ENCODE measurements around the gene PTPN13.
"Not testable (repeated sequence)": the region's sequence is repeated elsewhere in the genome, so short reads cannot be mapped to it uniquely, and the experiment has no call there.

The PTPN13 gene

DNA sequence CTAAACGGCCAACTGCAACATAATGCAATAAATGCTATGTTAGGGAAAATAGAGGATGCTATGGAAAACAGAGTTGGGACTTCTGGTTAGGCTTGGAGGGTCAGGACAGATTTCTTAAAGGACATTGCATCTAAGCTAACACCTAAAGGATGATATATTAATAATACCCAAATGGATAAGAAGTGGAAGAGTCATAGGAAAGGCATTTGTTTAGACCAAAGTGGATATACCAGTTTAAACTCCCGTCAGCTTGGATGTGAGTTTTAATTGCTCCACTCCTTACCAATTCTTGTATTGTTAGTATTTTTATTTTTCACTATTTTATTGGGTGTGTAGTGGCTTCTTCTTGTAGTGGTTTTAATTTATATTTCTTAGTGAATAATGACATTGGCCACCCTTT lies 93.9 kb downstream of the PTPN13 start:
- DNase-seq (ENCODE audit: insufficient read length, low spot score) (no peak), FAIRE-seq (no peak)

DNA sequence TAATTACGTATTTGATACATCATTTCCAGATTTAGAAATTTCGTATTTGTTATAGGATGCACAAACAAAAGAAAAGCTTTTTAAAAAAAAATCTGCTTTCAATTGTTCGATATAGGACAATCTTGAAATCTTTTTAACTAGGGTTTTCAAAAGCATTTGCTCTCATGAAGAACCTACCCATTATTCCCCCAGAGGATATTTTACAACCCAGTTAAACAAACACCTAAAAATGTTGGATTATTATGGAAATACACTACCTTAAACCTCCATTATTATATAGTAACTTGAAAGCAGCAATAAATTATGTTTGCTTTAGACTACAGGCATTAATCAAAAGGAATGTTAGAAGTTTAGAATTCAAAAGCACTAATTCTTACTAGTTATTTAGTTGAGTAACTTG lies 110.5 kb downstream of the PTPN13 start:
- no peak for DNase-seq (ENCODE audit: insufficient read length, low spot score)
- FAIRE-seq: no peak

DNA sequence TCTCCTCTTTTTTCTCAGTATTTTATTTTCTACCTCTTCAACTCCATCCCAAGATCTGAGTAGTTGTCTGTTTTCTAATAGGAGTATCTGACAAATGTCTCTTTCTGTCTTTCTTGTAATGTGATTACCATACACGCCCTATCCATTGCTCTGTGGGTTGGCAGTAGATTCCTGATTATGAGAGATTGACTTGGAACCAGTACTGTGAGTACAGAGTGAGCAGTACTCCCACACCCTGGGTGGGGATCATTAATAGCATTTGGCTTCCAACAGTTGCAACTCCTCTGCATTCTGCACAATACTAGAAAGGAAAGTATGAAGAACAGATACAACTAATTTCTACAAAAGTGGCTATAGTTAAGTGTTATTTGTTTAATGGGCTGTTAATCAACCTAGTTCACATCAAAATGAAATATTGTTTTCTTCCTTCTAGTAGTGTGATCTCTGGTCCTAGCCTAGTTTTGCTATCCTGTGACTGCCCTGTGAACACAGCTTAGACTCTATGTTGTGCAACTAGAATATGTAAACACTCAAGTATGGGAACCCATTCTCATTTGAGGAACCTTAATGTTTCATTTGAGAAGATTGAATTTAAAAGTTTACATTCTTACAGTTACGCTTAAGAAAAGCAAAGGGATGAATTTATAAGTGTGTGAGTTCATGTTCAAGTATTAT lies 112.9 kb downstream of the PTPN13 start:
- no peak for DNase-seq (ENCODE audit: insufficient read length, low spot score)
- no peak for FAIRE-seq

DNA sequence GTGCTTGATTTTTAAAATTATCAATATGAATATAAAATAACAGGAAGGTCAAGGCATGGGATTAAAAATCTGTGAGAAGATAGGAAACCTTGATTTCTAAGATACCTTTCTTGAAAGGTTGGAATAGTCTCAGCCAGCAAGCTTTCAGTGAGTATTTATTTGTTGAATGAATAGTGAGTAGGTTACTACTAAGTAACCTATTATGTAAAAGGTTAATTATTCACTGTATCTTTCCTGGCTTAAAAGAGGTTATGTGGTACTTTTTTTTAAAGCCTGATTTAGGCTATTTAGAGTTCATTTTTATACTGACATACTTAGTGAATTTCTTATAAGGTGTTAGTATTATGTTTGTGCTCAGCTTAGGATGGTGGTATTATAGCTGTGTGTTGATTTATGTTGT lies 123.5 kb downstream of the PTPN13 start:
- DNase-seq (ENCODE audit: insufficient read length, low spot score): no peak
- no peak for FAIRE-seq

DNA sequence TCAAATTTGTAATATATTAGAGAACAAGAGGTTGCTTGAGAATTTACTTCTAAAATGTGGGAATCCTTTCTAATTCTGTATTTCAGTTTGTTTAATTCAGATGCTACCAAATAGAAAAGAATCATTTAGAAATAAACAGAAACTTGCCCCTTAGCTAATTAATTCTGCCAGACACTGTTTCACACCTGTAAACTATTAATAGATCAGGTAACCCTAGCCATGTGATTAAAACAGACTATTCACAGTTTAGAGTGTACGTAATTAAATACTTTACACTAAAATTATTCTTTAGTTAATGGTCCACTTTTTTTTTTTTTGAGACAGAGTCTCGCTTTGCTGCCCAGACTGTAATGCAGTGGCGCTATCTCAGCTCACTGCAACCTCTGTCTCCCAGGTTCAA lies 124.0 kb downstream of the PTPN13 start:
- FAIRE-seq: no peak

DNA sequence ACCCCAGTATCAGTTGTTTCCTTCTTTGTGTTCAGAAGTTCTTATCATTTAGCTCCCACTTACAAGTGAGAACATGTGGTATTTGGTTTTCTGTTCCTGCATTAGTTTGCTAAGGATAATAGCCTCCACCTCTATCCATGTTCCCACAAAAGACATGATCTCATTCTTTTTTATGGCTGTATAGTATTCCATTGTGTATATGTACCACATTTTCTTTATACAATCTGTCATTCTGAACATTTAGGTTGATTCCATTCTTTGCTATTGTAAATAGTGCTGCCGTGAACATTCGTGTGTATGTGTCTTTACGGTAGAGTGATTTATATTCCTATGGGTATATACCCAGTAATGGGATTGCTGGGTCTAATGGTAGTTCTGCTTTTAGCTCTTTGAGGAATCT lies 125.0 kb downstream of the PTPN13 start:
- not testable (repeated sequence) for FAIRE-seq

More for the DNA sequence above, 124.0 kb downstream of the PTPN13 start:
- no peak for DNase-seq (ENCODE audit: insufficient read length, low spot score)

DNA sequence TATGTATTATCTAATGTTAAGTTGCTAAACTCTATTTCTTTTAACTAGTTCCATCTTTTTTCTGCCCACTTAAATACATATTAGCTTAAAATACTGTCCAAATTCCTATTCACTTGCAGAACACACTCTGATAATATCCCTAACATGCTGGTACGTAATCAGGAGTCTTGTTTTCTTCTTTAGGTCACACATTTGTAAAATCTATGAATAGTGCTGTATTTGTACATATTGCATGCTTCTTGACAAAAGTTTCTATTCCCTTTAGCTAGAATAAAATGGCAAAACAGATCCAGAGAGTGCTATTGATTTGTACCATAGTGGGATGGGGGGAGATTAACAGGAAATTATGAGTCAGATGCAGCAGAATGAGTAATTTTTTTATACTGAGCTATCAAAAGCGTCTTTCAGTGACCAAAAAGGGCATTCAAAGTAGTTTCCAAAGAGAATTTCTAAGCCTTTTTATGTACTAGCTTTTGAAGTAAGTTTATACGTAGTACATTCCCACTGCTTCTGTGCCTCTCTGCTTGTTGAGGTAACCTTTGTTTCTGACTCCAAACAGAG lies 126.5 kb downstream of the PTPN13 start:
- FAIRE-seq: no peak

More for the DNA sequence above, 125.0 kb downstream of the PTPN13 start:
- DNase-seq (ENCODE audit: insufficient read length, low spot score): not testable (repeated sequence)

DNA sequence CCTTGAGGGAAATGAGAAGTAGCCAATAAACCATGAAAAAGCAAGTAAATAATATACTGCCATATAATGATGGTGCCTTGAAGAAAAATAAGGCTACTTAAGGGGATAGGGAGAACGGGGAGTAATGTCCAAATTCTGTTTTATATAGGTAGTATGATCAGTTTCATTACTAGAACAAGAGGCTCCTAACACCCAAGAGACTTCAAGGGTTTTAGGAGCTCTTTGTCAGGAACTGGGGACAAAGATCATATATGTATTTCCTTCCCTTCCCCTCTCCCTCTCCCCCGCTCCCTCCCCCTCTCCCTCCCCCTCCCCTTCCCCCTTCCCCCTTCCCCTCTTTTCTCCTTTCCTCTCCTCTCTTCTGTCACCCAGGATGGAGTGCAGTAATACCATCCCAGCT lies 127.3 kb downstream of the PTPN13 start:
- no peak for FAIRE-seq

More for the DNA sequence above, 126.5 kb downstream of the PTPN13 start:
- DNase-seq (ENCODE audit: insufficient read length, low spot score): no peak

DNA sequence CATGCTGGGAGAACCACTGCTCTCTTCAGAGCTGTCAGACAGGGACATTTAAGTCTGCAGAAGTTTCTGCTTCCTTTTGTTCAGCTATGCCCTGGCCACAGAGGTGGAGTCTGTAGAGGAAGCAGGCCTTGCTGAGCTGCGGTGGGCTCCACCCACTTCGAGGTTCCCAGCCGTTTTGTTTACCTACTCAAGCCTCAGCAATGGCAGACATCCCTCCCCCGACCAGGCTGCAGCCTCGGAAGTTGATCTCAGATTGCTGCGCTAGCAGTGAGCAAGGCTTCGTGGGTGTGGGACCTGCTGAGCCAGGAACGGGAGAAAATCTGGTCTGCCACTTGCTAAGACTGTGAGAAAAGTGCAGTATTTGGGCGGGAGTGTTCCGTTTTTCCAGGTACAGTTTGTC lies 136.2 kb downstream of the PTPN13 start:
- FAIRE-seq: no peak
- DNase-seq (ENCODE audit: insufficient read length, low spot score): no peak

More for the DNA sequence above, 127.3 kb downstream of the PTPN13 start:
- DNase-seq (ENCODE audit: insufficient read length, low spot score): no peak

DNA sequence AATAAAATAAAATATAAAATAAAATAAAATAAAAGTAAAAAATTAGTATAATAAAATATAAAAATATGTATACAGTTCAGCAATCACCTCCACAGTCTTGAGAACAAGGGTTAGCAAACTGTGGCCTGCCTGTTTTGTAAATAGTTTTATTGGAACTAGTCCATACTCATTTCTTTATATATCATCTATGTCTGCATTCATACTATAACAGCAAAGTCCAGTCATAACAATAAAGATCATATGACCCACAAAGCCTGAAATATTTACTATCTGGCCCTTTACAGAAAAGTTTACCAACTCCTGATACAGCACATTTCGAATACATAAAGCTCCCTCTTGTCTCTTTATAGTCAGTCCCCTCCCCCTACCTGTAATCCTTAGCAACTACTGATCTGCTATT lies 143.1 kb downstream of the PTPN13 start:
- DNase-seq (ENCODE audit: insufficient read length, low spot score): no peak
- no peak for FAIRE-seq

DNA sequence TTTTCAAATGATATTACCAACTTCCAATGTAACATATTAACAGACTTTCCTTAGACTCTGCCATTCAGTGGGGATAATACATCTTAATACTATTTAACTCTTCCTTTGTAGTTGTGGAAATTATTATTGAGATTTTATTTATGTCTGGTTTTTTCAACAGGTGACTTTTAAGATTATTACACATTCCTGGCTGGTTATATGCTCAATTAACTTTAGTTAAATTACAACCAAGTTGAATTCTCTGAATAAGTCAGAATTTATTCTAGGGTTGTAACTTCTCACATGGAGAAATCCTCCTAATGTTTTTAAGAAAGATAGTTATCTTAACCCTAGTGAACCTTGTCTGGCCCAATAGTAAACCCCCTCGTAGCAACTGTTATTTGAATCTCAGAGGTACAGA lies 147.7 kb downstream of the PTPN13 start:
- FAIRE-seq (no peak), DNase-seq (ENCODE audit: insufficient read length, low spot score) (no peak)

DNA sequence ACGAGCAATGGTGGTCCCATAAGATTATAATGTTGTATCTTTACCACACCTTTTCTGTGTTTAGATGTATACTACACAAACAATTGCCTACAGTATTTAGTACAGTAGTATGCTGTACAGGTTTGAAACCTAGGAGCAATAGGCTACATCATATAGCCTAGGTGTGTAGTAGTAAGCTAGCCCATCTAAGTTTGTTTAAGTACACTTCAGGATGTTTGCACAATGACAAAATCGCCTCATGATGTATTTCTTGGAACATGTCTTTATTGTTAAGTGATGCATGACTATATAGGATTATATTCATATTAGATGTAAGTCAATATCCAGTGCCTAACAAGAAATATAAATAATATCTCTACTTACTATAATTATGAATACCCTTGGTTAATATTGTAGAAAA lies 150.5 kb downstream of the PTPN13 start:
- DNase-seq (ENCODE audit: insufficient read length, low spot score) (no peak), FAIRE-seq (no peak)

DNA sequence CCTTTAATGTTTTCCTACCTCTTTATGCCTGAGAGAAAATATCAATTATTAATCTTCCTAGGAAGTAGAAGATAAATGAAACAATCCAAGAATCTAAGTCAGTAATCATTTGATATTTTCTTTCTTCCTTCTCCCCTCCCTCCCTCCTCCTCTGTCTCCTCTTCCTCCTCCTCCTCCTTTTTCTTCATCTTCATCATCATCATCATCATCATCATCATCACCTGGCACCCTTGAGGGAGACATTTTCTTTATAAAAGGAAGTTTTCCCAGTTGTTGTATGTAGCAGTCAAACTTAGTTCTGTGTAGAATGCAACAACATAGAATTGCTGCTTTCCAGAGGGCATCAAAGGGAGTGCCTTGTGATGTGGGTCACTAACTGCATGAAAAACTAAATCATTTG lies 155.0 kb downstream of the PTPN13 start:
- no peak for FAIRE-seq
- DNase-seq (ENCODE audit: insufficient read length, low spot score): no peak

DNA sequence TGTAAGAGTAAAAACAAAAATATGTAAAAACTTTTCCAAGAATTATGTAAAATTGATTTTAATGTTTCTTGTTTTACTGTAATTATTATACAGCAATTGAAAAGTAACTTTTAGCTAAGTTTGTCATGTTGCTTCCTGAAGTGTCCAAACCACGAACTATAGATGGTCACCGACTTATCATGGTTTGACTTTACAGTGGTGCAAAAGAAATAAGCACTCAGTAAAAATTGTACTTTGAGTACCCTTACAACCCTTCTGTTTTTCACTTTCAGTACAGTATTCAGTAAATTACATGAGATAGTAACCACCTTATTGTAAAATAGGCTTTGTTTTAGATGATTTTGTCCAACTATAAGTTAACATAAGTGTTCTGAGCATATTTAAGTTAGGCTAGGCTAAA lies 161.3 kb downstream of the PTPN13 start:
- FAIRE-seq (no peak), DNase-seq (ENCODE audit: insufficient read length, low spot score) (no peak)

DNA sequence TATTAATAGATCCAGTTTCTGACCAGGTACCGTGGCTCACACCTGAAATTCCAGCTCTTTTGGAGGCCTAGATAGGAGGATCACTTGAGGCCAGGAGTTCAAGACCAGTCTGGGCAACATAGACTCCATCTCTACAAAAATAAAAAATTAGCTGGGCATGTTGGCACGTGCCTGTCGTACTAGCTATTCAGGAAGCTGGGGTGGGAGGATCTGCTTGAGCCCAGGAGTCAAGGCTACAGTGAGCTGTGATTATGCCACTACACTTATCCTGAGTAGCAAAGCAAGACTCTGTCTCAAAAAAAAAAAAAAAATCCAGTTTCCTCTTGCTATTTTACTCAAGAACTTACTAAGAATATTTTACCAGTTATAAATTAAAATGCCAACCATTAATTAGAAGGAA lies 163.4 kb downstream of the PTPN13 start:
- DNase-seq (ENCODE audit: insufficient read length, low spot score) (no peak), FAIRE-seq (no peak)

DNA sequence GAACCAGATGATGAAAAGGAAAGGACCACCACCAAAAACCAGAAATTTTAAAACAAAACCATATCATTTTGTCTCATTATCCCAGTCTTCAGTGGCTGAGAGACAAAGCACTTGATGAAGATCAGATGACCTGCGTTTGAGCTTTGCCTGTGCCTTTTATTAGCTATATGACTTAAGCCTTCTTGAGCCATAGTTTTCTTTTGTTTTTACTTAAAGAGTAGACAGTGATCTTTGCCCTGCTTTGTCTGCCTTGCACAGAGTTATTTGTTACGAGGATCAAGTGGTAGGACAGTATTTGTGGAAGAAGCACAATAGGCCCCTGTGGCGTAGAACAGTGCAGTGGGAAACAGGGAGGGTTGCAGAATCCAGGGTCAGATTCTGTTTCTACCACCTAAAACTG lies 165.2 kb downstream of the PTPN13 start:
- no peak for DNase-seq (ENCODE audit: insufficient read length, low spot score)
- no peak for FAIRE-seq

DNA sequence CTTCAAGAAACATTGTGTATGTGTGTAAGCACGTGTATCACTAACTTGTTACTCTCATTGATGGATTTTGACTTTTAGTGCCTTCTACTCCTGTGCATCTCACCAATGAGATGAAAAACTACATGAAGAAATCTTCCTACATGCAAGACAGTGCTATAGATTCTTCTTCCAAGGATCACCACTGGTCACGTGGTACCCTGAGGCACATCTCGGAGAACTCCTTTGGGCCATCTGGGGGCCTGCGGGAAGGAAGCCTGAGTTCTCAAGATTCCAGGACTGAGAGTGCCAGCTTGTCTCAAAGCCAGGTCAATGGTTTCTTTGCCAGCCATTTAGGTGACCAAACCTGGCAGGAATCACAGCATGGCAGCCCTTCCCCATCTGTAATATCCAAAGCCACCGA lies 168.5 kb downstream of the PTPN13 start:
- DNase-seq (ENCODE audit: insufficient read length, low spot score) (no peak), FAIRE-seq (no peak)

DNA sequence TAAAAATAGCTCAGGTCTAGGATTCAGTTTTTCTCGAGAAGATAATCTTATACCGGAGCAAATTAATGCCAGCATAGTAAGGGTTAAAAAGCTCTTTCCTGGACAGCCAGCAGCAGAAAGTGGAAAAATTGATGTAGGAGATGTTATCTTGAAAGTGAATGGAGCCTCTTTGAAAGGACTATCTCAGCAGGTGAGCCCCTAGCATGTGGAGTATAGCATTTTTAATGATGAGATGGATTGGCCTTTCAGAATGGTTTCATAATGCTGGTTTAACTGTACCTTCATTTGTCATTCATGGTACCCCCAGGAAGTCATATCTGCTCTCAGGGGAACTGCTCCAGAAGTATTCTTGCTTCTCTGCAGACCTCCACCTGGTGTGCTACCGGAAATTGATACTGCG lies 175.7 kb downstream of the PTPN13 start:
- no peak for FAIRE-seq
- no peak for DNase-seq (ENCODE audit: insufficient read length, low spot score)

DNA sequence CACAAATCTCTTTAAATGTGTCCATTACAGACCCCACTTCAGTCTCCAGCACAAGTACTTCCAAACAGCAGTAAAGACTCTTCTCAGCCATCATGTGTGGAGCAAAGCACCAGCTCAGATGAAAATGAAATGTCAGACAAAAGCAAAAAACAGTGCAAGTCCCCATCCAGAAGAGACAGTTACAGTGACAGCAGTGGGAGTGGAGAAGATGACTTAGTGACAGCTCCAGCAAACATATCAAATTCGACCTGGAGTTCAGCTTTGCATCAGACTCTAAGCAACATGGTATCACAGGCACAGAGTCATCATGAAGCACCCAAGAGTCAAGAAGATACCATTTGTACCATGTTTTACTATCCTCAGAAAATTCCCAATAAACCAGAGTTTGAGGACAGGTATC lies 177.0 kb downstream of the PTPN13 start:
- FAIRE-seq (no peak), DNase-seq (ENCODE audit: insufficient read length, low spot score) (no peak)

DNA sequence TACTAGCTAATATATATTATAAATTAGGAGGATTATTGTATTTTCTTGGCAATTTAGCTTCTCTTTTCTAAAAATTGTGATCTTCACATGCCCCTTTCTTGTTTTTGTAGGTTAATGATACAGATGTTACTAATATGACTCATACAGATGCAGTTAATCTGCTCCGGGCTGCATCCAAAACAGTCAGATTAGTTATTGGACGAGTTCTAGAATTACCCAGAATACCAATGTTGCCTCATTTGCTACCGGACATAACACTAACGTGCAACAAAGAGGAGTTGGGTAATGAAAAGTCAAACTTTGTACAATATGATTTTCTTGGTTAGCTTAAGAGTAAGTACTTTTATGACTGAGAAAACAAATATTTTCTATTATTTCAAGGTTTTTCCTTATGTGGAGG lies 180.9 kb downstream of the PTPN13 start:
- DNase-seq (ENCODE audit: insufficient read length, low spot score) (no peak), FAIRE-seq (no peak)

DNA sequence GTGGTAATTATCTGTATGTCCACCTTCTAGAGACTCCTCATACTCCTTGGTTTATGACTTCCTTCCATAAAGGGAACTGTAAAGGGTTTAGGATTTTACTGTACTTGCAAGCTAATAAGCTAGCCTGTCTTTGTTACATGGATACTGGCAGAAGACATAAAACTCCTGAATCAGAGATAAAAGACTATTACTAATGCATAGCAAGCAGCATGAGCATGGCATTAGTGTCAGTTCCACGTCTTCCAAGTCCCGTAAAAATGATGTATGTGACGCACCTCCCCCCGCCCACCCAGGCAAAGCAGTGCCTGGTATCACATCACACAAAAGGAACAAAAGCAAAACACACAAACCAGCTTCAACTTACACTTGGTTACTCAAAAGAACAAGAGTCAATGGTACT lies 184.1 kb downstream of the PTPN13 start:
- FAIRE-seq (no peak), DNase-seq (ENCODE audit: insufficient read length, low spot score) (no peak)

DNA sequence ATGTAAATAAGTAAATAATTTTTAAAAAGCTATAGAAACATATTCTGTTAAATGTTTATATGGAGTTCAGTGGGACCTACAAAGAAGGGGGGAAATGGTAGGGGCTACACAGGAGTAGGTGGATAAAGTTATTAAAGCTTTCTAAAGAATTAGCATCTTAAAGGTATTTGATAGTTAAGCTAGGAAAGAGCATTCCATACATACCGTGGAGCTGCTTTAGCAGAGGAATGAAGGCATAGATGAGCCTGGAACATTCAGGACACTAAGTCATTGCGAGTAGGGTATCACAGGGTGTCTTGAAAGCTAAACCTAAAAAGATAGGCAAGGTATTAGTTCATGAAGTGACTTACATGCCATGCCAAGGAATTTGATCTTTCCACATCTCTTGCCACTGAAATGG lies 194.7 kb downstream of the PTPN13 start:
- FAIRE-seq (no peak), DNase-seq (ENCODE audit: insufficient read length, low spot score) (no peak)

DNA sequence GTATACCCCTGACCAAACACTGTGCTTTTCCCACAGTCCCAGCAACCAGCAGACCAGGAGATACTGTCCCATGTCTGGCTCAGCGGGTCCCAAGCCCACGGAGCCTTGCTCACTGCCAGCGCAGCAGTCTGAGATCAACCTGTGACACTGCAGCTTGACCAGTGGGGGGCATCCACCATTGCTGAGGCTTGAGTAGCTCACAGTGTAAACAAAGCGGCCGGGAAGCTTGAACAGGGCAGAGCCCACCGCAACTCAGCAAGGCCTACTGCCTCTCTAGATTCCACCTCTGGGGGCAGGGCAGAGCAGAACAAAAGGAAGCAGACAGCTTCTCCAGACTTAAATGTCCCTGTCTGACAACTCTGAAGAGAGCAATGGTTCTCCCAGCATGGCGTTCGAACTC lies 197.0 kb downstream of the PTPN13 start:
- FAIRE-seq (no peak), DNase-seq (ENCODE audit: insufficient read length, low spot score) (no peak)
